ENCODE data around the gene TTLL6.

TTLL6 gene

GRCh38 chr17:48734333-48735061, 82.5 kb downstream of the TTLL6 start:
- Histone ChIP-seq H3K4me3 (replicated peaks; ENCODE audit: insufficient read depth, low read length) (no peak overlapping the region), H3K27me3 (ENCODE audit: insufficient read depth, poor library complexity, severe bottlenecking) (peaks cover 84% of the 10 kb centered on the region), H3K27ac (replicated peaks) (no peak overlapping the region)
- DNase-seq (ENCODE audit: low read depth in 1 of 2, low spot score in 1 of 2) = no peak
- TF ChIP-seq POLR2AphosphoS5 (IDR thresholded peaks at IDR 0.05; ENCODE audit: low read depth) (no peak), GABPA (IDR thresholded peaks at IDR 0.05; ENCODE audit: low read depth) (no peak), SPI1 (IDR thresholded peaks at IDR 0.05; ENCODE audit: borderline replicate concordance, low read depth) (no peak), CTCF (IDR thresholded peaks at IDR 0.05; ENCODE audit: insufficient read depth, low read length) (no peak)
- TF ChIP-seq, protein P1, sequence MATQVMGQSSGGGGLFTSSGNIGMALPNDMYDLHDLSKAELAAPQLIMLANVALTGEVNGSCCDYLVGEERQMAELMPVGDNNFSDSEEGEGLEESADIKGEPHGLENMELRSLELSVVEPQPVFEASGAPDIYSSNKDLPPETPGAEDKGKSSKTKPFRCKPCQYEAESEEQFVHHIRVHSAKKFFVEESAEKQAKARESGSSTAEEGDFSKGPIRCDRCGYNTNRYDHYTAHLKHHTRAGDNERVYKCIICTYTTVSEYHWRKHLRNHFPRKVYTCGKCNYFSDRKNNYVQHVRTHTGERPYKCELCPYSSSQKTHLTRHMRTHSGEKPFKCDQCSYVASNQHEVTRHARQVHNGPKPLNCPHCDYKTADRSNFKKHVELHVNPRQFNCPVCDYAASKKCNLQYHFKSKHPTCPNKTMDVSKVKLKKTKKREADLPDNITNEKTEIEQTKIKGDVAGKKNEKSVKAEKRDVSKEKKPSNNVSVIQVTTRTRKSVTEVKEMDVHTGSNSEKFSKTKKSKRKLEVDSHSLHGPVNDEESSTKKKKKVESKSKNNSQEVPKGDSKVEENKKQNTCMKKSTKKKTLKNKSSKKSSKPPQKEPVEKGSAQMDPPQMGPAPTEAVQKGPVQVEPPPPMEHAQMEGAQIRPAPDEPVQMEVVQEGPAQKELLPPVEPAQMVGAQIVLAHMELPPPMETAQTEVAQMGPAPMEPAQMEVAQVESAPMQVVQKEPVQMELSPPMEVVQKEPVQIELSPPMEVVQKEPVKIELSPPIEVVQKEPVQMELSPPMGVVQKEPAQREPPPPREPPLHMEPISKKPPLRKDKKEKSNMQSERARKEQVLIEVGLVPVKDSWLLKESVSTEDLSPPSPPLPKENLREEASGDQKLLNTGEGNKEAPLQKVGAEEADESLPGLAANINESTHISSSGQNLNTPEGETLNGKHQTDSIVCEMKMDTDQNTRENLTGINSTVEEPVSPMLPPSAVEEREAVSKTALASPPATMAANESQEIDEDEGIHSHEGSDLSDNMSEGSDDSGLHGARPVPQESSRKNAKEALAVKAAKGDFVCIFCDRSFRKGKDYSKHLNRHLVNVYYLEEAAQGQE (IDR thresholded peaks at IDR 0.05; ENCODE audit: insufficient replicate concordance, low read depth) = no peak

DNA sequence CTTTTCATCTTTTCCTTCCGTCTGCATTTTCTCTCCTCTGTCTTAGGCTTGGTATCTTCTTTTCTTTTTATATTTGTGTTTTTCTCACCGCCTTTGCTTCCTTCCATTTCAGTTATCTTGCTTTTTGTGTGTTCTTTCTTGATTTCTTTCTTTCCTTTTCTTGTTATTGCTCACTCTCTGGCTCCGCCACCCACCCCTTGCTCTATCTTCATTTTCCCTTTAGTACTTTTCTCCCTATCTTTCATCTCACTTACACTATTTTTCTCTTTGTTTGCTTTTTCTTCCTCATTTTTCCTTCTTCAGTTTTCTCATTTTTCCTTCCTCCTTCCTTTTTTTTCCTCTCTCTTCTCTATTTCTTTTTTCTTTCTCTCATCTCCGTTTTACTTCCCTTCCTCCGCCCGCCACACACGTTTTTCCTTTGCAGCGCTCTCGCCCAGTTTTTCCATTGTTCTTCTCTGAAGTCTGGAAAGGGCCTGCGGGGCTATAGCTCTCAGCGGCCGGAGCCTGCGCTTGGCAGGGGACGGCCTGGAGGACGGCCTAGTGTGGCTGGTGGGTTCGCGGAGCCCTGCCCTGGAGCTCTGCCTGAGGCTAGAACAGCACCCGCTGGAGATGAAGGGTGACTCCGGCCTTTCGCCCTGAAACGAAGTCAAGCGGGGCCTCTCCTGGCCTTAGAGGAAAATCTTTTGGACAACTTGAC, 83.2 kb downstream of the TTLL6 start:
- H3K27me3 ChIP-seq (ENCODE audit: insufficient read depth, poor library complexity, severe bottlenecking) = peaks cover 84% of the 10 kb centered on the region
- TF ChIP-seq POLR2AphosphoS5 (IDR thresholded peaks at IDR 0.05; ENCODE audit: low read depth) = no peak
- TF ChIP-seq, protein P1 (IDR thresholded peaks at IDR 0.05; ENCODE audit: insufficient replicate concordance, low read depth) = no peak
- no peak for TF ChIP-seq CTCF (IDR thresholded peaks at IDR 0.05; ENCODE audit: insufficient read depth, low read length)
- no peak for DNase-seq (ENCODE audit: low read depth in 1 of 2, low spot score in 1 of 2)
- H3K4me3 ChIP-seq (replicated peaks; ENCODE audit: insufficient read depth, low read length) = no peak overlapping the region
- no peak overlapping the region for H3K27ac ChIP-seq (replicated peaks)

- TF ChIP-seq, protein P1 (IDR thresholded peaks at IDR 0.05; ENCODE audit: insufficient replicate concordance, low read depth) = no peak
- TF ChIP-seq CTCF (IDR thresholded peaks at IDR 0.05; ENCODE audit: insufficient read depth, low read length) (no peak), POLR2AphosphoS5 (IDR thresholded peaks at IDR 0.05; ENCODE audit: low read depth) (no peak), GABPA (IDR thresholded peaks at IDR 0.05; ENCODE audit: low read depth) (no peak), SPI1 (IDR thresholded peaks at IDR 0.05; ENCODE audit: borderline replicate concordance, low read depth) (no peak)
- Histone ChIP-seq H3K27me3 (ENCODE audit: insufficient read depth, poor library complexity, severe bottlenecking) (peaks cover 85% of the 10 kb centered on the region), H3K4me3 (replicated peaks; ENCODE audit: insufficient read depth, low read length) (no peak overlapping the region), H3K27ac (replicated peaks) (no peak overlapping the region)
- DNase-seq (ENCODE audit: low read depth in 1 of 2, low spot score in 1 of 2) = no peak
Observed at GRCh38 chr17:48732688-48733629, 84.1 kb downstream of the TTLL6 start.

All from HL-60 (cell line).